Hematopoietic multipotent progenitor cell (in vitro differentiated cells): ENCODE data around the gene CABP1. TPM values are rescaled to one million over a fixed set of nuclear protein-coding genes. Genes with fewer than 3 reads are reported as not detected.
A peak's percentile ranks its signal among the peaks of the same experiment; 100 is the strongest.
"Not testable (repeated sequence)": the region's sequence is repeated elsewhere in the genome, so short reads cannot be mapped to it uniquely, and the experiment has no call there.

ENCODE experiments used
- DNase-seq, 3 donors: peaks; one replicate each; pipeline ENCODE4 v3.0.0-alpha.2; 2011 to 2015; ENCODE audit warnings: low read depth in 2 of 3, low spot score in 2 of 3
- total RNA-seq: library from RNA; depleted of rRNA; stranded (reverse); fragments of >200 nt; gene quantifications from one replicate; pipeline ENCODE4 v1.2.3, GENCODE V29; 2012

The CABP1 gene
- total RNA-seq, 1 donor: under 0.01 TPM

DNA sequence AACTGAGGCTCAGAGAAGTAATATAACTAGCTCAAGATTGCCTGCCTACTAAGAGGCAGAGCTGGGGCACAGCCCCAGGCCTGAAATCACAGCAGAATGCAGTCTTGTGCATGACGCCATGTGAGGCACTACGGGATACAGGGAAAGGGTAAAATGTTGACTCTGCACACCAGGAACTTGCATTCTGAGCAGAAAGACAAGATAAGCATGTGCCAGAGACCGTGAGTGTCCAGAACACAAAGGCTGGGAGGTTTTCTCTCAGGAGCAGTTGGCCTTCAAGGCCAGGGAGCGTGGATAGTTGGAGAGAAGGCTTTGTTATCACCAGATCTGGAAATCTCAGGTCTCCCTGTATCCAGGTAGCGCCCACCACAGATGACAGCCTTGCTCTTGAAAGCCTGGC, 23.3 kb downstream of the CABP1 start:
- DNase-seq: no peak

DNA sequence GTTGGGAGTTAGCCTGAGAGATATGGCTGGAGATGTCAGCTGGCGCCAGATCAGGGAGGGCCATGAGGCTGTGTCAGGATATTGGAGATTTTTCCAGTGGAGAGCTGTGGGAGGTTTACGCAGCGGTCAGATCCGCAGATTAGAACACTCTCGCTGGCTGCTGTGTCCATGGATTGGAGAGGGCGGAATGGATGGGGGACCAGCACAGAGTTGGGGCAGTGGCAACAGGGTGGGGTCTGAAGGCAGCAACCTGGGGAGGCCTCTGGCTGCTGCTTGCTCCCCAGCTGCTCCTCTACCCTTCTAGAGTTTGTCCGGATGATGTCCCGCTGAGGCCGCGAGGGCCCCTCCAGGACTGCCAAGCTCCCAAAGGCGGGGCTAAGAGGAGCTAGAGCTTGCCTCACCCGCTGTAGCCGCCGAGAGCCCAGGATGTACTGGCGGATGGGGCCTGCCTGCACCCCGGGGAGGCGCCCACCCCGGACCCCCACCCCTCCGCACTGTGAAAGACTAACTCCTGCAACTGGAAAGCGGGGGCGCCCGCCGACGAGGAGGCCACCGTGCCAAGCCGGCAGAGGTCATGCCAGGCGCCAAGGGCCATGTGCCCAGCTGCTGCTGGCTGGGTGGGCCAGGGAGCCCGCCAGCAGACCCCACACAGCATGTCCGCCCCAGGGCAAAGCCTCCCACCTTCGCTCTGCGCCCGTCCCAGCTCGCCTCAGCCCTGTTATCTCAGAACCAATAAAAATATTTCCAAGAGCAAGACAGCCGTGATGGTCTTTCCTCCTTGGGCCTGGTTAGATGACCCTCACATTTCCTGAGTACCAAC, 26.4 kb downstream of the CABP1 start:
- no peak for DNase-seq

DNA sequence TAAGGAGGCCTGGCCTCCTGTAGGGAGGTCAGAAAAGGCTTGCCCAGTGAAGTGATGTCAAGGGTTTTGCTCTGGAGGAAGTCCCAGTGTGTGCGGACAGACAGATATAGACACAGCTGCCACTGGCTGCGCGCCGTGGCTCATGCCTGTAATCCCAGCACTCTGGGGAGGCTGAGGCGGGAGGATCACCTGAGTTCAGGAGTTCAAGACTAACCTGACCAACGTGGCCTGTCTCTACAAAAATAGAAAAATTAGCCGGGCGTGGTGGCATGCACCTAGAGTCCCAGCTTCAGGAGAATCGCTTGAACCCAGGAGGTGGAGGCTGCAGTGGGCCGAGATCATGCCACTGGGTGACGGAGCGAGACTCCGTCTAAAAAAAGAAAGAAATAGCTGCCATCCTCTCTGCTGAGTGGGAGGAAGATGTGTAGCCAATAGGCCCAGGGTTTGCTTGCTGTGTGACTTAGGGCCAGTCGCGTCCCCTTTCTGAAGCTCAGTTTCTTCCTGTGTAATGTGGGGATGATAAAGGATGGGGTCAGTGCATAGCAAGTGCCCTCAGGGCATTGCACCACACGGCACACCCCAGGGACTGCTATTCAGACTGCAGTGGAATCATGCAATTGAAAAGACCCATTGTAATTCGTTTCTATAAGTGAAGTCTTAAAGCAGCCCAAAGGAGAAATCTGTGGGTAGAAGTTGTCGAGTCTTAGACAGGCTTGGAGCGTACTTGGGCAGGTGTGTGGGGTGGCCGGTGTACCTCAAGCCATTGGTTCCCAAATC, 27.9 kb downstream of the CABP1 start:
- no peak for DNase-seq

DNA sequence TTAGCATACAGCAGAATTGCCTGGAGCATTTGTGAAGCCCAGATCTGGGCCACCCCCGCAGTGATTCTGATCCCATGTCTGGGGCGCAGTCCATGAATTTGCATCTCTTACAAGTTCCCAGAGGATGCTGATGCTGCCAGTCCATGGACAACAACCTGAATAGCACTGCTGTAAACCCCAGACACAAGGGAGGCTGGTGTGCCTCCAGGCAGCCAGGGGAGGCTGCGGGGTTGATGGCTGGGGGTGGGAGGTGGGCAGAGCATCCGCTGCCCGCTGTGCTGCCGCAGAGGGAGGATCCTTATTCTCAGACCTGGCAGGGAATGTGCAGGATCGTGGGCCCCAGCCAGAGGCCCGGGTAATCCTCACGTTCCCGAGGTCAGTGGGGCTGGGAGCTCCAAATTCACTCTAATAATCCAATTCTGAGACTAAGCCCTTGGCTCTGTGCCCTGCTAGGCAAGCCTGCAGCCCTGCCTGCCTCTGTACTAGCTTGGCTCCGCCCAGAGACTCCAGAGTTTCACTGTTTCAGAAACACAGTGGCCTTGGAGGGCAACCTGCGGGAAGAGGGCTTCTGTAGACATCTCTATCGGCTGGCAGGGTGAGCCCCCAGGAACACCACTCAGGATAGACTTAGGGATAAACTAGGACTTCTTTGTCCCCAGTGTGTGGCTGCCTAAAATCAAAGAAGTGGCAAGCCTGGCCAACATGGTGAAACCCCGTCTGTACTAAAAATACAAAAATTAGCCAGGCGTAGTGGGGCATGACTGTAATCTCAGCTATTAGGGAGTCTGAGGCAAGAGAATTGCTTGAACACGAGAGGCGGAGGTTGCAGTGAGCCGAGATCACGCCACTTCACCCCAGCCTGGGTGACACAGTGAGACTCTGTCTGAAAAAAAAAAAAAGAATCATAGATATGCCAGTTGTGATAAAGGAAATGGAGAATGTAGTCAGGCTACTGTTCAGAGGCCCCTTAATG, 28.7 kb downstream of the CABP1 start:
- no peak for DNase-seq

DNA sequence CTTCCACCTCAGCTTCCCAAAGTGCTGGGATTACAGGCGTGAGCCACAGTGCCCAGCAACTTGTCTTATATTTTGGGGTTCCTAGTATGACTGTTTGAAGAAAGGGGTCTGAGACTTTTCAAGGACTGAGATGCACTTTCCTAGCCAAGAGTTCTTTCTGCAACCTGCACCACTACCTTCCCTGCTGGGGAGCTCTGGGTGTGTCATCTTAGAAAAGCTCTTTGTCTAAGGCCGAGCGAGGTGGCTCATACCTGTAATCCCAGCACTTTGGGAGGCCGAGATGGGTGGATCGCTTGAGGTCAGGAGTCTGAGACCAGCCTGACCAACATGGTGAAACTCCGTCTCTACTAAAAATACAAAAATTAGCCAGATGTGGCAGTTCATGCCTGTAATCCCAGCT, 29.8 kb downstream of the CABP1 start:
- DNase-seq: not testable (repeated sequence)

DNA sequence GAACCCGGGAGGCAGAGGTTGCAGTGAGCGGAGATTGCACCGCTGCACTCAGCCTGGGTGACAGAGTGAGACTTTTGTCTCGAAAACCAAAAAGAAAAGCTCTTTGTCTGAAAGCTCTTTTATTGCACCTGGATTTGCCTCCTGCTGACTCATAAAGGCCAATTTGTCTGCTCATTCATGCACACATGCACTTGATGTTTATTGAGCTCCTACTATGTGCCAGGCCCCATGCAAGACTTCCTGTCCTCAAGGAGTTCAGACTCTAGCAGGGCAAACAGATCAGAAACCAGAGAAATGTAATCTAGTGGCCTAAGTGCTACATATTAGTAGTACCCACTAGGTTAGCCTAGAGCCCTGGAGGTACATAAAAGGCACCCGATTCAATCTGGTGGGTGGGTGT, 30.2 kb downstream of the CABP1 start:
- DNase-seq: no peak

DNA sequence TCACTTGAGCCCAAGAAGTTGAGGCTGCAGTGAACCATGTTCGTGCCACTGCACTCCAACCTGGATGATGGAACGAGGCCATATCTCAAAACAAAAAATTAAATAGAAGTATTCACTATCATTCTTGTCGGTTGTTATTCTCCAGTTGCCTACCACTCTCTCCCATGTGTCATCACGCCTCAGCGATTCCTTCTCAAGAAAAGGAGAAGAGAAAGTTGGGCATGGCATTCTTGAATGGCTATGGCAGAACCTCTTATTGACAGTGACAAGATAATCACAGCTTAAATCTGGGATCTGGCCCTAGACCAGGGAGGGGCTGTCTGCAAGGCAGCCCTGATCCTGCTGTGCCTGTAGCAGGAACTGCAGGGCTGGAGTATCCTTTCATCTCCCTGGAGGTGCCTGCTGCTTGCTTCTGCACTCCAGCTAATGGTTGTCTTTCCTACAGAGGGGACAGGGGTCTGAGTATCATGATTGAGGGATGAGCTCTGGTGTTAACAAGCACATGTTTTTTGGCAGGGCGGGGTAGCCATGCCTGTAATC, 33.7 kb downstream of the CABP1 start:
- no peak for DNase-seq

DNA sequence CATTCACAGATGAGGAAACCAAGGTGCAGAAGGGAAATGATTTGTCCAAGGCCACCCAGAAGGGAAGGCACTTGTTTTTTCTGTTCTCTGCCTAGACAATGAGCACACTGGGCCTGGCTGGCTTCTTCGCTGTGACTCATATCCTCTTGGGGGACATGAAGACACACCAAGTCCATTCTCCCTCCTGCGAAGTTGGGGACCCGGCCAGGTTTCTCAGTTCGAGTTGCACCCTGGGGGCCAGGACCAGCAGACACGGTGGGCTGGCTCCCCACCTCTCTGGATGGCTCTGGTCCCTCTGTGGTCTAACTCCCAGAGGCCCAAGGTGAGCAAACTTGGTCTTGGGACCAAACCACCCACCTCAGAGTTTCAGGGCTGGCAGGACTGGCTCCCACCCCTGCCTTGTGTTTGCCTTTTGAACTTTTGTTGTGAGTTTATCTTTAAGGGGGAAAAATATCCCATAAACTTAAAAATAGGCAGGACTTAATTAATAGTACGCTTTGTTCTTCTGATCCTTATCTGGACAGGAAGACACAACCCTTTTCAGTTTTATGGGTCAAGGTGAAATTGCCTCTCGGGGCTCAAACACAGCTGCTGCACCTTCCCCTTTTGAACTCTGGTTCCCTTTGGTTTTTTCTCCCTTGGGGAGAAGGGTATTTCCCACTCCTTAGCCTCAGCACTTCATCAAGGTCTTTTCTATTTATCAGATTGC, 37.5 kb downstream of the CABP1 start:
- DNase-seq: peak in 1 of 3 donors; percentile 21

DNA sequence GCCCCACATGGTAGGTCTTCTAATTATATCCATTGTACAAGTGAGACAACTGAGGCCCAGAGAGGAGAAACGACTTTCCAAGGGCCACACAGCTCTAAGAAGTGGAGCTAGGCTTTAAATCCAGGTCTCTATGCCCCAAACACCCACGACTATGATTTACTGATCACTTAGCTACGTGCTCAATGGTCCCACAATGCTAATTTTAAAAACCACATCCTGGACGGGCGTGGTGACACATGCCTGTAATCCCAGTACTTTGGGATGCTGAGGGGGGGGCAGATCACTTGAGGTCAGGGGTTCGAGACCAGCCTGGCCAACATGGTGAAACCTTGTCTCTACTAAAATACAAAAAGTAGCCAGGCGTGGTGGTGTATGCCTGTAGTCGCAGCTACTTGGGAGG, 38.1 kb downstream of the CABP1 start:
- DNase-seq: no peak

DNA sequence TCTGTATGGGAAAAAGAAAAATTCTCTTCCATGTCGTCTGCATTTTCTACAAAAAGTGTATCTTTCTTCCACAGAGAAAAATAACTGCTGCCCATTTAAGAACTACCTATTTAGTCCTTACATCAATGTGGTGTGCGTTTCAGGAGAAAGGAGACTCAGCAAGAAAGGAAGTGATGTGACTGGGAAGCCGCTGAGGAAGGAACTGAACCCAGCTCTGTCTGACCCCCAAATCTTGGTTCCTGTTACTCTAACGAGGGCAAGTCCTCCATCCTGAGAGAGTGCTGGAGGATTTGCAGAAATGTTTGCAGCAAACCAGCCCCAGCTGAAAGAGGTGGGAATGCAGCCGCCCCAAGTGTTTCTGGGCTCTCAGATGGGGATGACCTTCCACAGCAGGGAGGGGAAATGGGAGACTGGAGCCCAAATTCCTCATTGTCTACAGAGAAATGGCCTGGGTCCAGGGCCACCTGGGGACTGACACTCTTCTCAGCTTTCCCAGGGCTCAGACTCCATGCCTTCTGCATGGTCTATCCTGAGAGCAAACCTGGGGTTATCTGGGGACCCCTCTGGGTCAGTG, 39.8 kb downstream of the CABP1 start:
- DNase-seq: no peak

DNA sequence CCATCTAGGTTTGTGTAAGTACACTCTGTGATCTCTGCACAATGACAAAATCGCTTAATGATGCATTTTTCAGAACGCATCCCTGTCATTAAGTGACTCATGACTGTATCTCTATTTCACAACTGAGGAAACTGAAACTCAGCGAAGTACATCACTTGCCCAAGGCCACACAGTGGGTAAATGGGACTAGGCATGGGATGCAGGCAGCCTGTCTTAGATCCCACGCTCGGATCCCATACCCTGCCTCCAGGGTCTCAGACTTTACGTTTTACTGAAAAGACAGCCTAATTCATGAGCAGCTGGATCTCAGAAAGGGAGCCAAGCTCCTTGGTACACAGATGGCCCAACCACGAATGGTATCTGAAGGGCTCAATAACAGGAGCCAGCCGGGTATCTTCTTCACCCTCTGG, 44.1 kb downstream of the CABP1 start:
- no peak for DNase-seq

DNA sequence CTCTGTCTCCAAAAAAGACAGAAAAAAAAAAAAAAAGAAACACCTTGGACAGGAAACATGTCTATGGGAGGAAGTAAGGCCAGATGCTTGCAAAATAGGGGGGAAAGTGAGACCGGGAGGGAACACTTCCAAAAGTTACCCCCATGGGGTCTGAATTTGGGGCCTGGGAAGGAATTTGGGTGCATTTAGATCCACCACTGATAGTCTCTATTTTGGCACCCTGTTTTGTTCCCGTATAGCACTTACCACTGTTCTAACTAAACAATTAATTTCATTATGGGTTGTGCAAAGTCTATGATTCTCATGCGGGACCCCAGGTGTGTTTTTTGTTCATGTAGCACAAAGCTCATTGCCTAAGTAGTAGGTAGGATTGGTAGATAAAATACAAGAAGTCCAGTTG, 45.1 kb downstream of the CABP1 start:
- no peak for DNase-seq

DNA sequence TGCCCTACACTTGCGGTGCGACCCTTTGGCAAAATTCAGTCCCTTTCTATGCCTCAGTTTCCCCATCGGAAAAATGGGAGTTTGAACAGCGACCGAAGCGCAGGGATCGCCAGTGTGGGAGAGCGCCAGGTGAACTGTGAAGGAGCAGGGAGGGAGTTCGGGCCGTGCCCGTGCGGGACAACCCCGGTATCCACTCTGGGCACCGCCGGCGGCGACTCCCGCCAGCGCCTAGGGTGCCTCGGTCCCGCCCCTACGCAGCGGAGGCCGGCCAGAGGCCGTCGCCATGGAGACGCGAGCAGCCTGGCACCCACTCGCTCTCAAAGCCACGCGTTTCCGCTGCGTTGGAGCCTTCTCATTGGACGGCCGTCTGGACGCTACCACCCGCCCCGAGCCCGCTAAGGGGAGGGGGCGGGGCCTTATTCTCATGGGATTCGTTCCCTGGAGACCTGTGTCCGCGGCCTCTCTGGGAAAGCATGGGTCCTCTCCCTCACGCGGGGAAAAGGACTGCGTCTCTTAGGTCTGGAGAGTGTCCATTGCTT, 45.8 kb downstream of the CABP1 start:
- peak; percentile 95 to 99 (median 98) for DNase-seq

DNA sequence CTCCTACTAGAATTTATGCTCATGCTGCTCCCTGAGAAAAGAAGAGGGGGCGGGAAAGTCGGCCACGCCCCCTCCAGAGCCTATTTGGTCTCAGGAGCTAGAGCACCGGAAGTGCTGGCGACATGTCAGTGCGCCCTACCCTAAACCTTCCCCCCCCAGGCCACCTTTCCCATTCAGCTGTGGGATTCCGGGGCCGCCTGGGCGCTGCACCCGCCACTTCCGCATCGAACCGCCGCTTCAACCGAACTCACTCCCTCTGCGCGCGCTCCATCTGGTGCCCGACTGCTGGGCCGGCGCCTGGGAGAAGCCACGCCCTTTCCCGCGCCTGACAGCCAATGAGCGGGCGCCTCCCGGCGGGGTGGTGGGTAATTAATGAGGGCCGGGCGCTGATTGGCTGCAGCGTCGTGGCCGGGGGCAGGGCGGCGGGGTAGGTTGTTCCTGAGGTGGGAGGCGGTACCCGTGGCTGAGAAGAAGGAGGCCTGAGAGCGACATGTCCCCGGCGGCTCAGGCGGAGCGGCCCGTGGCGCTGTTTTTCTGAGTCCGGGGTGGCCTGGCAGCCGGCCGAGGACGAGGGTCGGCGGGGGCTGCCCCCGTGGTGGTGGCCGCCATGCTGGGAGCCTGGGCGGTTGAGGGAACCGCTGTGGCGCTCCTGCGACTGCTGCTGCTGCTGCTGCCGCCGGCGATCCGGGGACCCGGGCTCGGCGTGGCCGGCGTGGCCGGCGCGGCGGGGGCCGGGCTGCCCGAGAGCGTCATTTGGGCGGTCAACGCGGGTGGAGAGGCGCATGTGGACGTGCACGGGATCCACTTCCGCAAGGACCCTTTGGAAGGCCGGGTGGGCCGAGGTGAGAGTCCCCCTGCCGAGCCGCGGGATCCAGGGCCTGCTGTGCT, 46.5 kb downstream of the CABP1 start, which contains the start of gene MLEC:
MLEC (plus strand) TSS at position 460 of the 888 bp plus-strand sequence; CDS start at position 608, 148 bp downstream.
- DNase-seq: peak; percentile 95 to 99 (median 98)

DNA sequence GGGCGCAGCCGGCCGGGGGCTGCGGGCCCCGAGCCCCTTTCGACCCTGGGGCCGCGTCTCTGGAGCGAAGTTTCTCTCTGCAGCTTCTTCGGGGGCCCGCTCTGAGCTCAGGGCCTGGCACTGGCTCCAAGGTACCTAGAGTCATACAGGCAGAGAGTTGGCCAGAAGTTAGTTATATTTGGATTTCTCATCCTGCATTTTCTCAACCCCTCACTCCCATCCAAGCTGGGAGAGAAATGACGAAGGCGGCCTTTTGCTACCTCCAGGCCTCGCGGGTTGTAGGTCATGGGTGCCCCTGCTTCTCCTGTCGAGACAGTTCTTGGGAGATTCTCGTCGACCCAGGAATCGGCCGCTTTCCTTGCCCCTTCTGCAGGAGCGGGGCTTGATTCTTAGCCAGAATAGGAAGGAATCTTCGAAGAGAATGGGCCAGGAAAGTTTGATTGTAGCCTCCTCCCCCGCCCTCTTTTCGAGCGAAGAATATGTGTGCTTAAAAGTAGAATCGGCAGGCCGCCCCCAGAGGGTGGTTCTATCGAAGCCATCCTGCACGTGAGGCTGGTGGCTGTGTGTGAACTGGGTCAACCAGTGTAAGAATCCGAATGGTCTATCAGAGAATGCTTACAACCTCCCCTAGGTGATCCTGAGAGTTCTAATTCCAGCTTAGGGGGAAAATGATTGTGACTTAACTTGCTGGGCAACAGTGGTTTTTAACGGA, 47.3 kb downstream of the CABP1 start:
- DNase-seq: peak in 1 of 3 donors; percentile 23

DNA sequence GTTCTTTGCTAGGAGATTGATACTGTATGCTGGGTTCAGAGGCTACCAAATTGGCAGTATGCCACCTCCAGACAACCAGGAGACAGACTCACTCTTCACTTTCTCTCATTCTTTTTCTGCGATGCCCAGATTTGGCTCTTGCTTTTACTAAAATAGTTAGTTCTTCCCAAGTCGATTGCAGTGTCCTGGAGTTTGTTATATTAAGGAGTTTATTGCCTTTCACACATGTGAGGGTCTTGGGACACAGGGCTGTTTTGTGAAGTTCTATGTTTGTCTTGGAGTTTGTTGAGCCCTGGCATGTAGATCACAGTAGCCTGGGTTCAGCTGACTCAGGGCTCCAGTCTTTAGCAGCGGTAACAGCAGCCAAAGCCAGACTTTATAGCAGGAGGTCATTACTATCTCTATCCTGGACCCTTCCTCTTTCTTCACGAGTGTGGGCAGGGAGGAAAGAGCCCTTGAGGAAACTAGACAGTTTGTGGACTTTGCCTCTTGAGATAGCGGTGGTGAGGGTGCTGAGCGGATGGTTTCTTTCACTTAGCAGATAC, 48.2 kb downstream of the CABP1 start:
- peak in 2 of 3 donors; percentile 35 to 62 for DNase-seq

DNA sequence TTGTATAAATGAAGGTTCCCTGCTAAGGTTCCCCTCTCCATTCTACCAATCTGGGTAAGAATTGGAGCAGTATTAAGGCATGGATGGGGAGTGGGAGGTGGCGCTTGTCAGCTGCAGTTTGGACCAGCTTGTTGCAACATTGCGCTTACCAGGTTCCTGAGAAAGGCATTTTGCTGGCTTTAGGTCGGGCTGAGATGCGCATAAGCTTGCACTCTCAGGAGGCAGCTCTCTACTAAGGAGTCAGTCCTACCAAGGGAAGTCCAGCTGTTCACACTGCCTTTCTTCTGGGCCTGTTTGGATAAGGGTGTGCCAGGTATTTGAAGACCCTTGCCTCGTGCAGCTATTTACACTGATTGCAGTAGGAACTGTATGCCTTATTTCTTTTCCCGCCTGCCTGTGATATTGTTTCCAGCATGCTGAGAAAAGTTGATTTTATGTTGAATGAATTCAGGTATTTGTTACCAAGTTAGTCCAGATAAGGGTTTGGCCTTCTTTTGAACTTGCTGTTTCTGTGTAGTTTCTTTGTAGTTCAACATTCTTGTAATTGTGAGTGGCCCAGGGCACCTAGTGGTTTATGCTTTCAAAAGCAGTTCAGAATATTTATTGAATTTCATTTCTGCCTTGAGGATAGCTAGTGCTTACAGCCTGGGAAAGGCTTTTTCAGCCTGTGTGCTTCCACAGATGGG, 49.1 kb downstream of the CABP1 start:
- DNase-seq: no peak
